Peyer's patch (tissue), 4 donors: ENCODE data around the gene IL16. TPM values are rescaled to one million over a fixed set of nuclear protein-coding genes. Genes with fewer than 3 reads are reported as not detected.

Source experiments
- DNase-seq, 3 donors: peaks; one replicate each; pipeline ENCODE4 v3.0.0-alpha.2; 2017 to 2019
- H3K27ac ChIP-seq, 4 donors: fragments of 200-600 bp; sonication (generic); one replicate each; pipeline ENCODE4 v1.5.1; 2016 to 2019
- H3K27me3 ChIP-seq, 2 donors: fragments of 200-600 bp; sonication (generic); one replicate each; pipeline ENCODE4 v1.5.1; 2019
- H3K36me3 ChIP-seq, 3 donors: fragments of 200-600 bp; sonication (generic); one replicate each; pipeline ENCODE4 v1.5.1; 2016 to 2019
- H3K4me1 ChIP-seq, 4 donors: fragments of 200-600 bp; sonication (generic); one replicate each; pipeline ENCODE4 v1.5.1; 2016 to 2019
- H3K4me3 ChIP-seq, 4 donors: fragments of 200-600 bp; sonication (generic); 1 replicate in 3 of 4; 2 replicates in 1 of 4; pipeline ENCODE4 v1.5.1; 2016 to 2019; ENCODE audit warnings: mild to moderate bottlenecking in 1 of 4
- H3K9me3 ChIP-seq, 4 donors: fragments of 200-600 bp; sonication (generic); one replicate each; pipeline ENCODE4 v1.5.1; 2016 to 2019; ENCODE audit warnings: mild to moderate bottlenecking in 1 of 4
- CTCF ChIP-seq, 6 experiments: fragments of 450-650 bp in 4 of 6; fragments of 200-600 bp in 2 of 6; sonication (generic) in 1 of 6; IDR thresholded peaks; one replicate each; pipeline ENCODE4 v1.5.1; 2017 to 2019; ENCODE audit warnings: antibody characterized with exemption in 6 of 6, mild to moderate bottlenecking in 3 of 6, moderate library complexity in 1 of 6
- POLR2A ChIP-seq, 2 donors: fragments of 450-650 bp; IDR thresholded peaks; one replicate each; pipeline ENCODE4 v1.5.1; 2017; ENCODE audit warnings: antibody characterized with exemption in 2 of 2, mild to moderate bottlenecking in 2 of 2, moderate library complexity in 2 of 2
- total RNA-seq, 4 donors: library from RNA; depleted of rRNA; stranded (reverse); fragments of >200 nt; gene quantifications; one replicate each; pipeline ENCODE4 v1.1.0, GENCODE V29; 2016

Gene IL16
- total RNA-seq, 4 donors from 2014 or later: 6.3 to 115 (median 11.6) TPM

DNA sequence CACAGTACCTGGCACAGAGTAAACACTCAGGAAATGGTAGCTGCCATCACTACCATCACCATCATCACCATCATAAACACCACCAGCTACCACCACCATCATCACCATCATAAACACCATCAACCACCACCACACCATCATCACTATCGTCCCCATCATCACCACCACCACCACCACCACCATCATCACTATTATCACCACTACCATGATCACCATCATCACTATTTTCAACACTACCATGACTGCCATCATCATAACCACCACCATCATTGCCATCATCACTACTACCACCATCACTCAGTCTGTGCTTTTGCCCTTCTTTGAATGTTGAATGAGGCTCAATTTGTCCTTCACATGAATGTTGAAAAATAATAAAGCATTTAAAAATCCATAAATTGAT is 21.2 kb upstream of the IL16 start:
- H3K27ac ChIP-seq: no peak overlapping the region
- DNase-seq: no peak
- no peaks in the 10 kb centered on the region for H3K27me3 ChIP-seq
- TF ChIP-seq POLR2A (IDR thresholded peaks at IDR 0.05): no peak
- no peak for TF ChIP-seq CTCF (IDR thresholded peaks at IDR 0.05)
- H3K4me3 ChIP-seq: no peak overlapping the region
- H3K4me1 ChIP-seq: no peaks in the 10 kb centered on the region
- no peaks in the 10 kb centered on the region for H3K9me3 ChIP-seq
- no peaks in the 10 kb centered on the region for H3K36me3 ChIP-seq

GRCh38 chr15:81176291-81176893 is 20.3 kb upstream of the IL16 start:
- Histone ChIP-seq H3K27me3 (no peaks in the 10 kb centered on the region), H3K4me3 (no peak overlapping the region), H3K36me3 (no peaks in the 10 kb centered on the region), H3K27ac (no peak overlapping the region), H3K4me1 (no peaks in the 10 kb centered on the region), H3K9me3 (no peaks in the 10 kb centered on the region)
- TF ChIP-seq CTCF (IDR thresholded peaks at IDR 0.05): no peak
- TF ChIP-seq POLR2A (IDR thresholded peaks at IDR 0.05): no peak
- DNase-seq: no peak

GRCh38 chr15:81178365-81178764 is 18.3 kb upstream of the IL16 start:
- DNase-seq: no peak
- Histone ChIP-seq H3K27me3 (no peaks in the 10 kb centered on the region), H3K4me1 (no peaks in the 10 kb centered on the region), H3K36me3 (no peaks in the 10 kb centered on the region), H3K27ac (no peak overlapping the region), H3K9me3 (no peaks in the 10 kb centered on the region), H3K4me3 (no peak overlapping the region)
- TF ChIP-seq POLR2A (IDR thresholded peaks at IDR 0.05) (no peak), CTCF (IDR thresholded peaks at IDR 0.05) (no peak)

GRCh38 chr15:81181220-81181619 is 15.5 kb upstream of the IL16 start:
- H3K4me3 ChIP-seq: no peak overlapping the region
- no peak for DNase-seq
- no peaks in the 10 kb centered on the region for H3K4me1 ChIP-seq
- H3K9me3 ChIP-seq: no peaks in the 10 kb centered on the region
- TF ChIP-seq POLR2A (IDR thresholded peaks at IDR 0.05): no peak
- TF ChIP-seq CTCF (IDR thresholded peaks at IDR 0.05): no peak
- H3K36me3 ChIP-seq: no peaks in the 10 kb centered on the region
- no peak overlapping the region for H3K27ac ChIP-seq
- no peaks in the 10 kb centered on the region for H3K27me3 ChIP-seq

DNA sequence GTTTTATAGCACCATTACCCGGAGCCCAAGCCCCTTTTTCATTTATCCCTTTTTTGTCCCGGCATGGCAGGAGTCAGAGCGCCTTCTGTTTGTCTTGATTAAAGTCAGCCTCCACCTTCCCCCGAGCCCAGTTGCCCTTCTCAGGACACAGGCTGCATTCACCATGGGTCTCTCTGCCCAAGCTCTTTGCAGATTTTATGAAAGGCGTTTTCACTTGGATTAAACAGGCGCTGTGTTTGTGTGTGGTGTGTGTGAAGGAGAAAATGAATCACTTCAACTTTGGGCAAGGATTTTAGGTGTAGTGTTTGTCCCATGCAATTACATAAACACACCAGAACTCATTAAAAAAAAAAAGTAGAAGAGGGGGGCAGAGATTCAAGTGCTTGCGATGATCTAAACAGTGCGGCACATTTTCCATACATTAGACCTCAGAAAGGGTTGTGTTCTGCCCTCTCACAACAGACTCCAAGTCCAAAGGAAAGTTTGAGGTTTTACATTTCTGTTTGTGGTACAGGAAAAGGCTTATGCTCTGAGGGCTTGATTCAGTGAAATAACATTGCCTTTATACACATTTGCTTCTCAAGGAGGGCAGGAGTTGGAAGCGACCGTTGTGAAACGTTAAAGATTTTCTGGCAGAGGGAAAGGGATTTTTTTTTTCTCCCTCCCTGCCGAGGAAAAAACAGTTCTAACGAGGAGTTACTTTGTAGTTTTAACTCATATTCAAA is 14.5 kb upstream of the IL16 start:
- H3K36me3 ChIP-seq: no peaks in the 10 kb centered on the region
- H3K27me3 ChIP-seq: no peaks in the 10 kb centered on the region
- TF ChIP-seq POLR2A (IDR thresholded peaks at IDR 0.05) (no peak), CTCF (IDR thresholded peaks at IDR 0.05) (no peak)
- H3K9me3 ChIP-seq: no peaks in the 10 kb centered on the region
- DNase-seq: no peak
- peak overlapping the region in 3 of 4 donors; percentile 16 to 31 (median 22) for H3K4me3 ChIP-seq
- H3K4me1 ChIP-seq: no peaks in the 10 kb centered on the region
- H3K27ac ChIP-seq: peak overlapping the region in 2 of 4 donors; percentile 31 to 40
